Stimulated activated memory B cell treated with anti-CD40 and anti-IgM and Interleukin-4, amounts not matched to agents 10 μg/mL and 1 μg/mL and 100 μg/mL, for 72 hours (primary cell): ENCODE measurements around the gene XPO6.

Experiments used
- ATAC-seq: fragments of 150-1000 bp; cut with Tn5 transposase; 2 replicates; pipeline ENCODE4 v1.10.0; 2021
- H3K27ac Mint-ChIP-seq: one replicate; pipeline ENCODE4 v1.8.0; 2022; ENCODE audit warnings: mild to moderate bottlenecking, mixed read lengths
- H3K27me3 Mint-ChIP-seq: one replicate; pipeline ENCODE4 v1.8.0; 2022; ENCODE audit warnings: mixed read lengths
- H3K36me3 Mint-ChIP-seq: one replicate; pipeline ENCODE4 v1.8.0; 2022; ENCODE audit warnings: mixed read lengths
- H3K4me1 Mint-ChIP-seq: one replicate; pipeline ENCODE4 v1.8.0; 2022; ENCODE audit warnings: mixed read lengths
- H3K4me3 Mint-ChIP-seq: one replicate; pipeline ENCODE4 v1.8.0; 2022; ENCODE audit warnings: mild to moderate bottlenecking, moderate library complexity, mixed read lengths
- H3K9me3 Mint-ChIP-seq: one replicate; pipeline ENCODE4 v1.8.0; 2022; ENCODE audit warnings: mixed read lengths

Gene XPO6

DNA sequence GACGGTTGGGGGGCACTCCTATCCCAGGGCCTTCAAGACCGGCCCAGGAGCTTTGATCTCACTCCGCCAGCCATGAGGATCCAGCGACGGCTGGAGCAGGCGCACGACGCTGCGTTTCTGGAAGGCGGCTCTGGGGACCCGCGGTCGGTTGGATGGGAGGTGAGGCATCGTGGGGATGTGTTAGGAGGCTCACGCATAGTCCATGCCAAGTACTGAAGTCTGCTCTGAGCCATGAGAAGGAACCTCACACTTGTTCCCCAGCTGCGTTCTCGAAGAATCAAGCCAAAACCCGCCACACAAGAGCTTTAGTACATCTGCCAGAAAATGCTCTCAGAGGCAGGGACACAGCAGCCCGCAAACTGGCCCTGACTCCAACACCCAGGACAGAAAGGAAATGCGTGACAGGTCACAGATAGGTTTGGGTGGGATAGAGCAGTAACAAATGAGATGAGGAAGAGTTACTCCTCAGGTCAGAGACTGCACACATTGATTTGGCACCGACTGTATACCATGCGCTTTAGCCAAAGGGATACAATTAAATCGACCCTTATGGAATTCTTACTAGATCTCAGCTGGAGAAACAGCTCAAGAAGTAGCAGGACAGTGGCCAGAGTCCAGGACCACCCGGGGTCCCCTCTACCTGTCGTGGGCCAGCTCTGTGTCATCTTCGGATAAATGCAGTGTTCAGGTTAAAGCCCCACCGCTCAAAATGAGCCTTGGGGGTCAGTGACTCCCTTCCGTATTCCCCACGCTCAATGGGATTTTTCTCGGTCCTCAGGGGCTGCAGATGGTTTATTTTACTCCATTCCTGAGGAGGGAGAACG, 141.6 kb downstream of the XPO6 start:
- peaks cover 9% of the 10 kb centered on the region for H3K9me3 Mint-ChIP-seq
- H3K36me3 Mint-ChIP-seq, result no peaks in the 10 kb centered on the region
- ATAC-seq, result no peak
- no peak overlapping the region for H3K27ac Mint-ChIP-seq
- H3K4me1 Mint-ChIP-seq, result no peaks in the 10 kb centered on the region
- peaks cover 21% of the 10 kb centered on the region for H3K27me3 Mint-ChIP-seq
- no peak overlapping the region for H3K4me3 Mint-ChIP-seq

DNA sequence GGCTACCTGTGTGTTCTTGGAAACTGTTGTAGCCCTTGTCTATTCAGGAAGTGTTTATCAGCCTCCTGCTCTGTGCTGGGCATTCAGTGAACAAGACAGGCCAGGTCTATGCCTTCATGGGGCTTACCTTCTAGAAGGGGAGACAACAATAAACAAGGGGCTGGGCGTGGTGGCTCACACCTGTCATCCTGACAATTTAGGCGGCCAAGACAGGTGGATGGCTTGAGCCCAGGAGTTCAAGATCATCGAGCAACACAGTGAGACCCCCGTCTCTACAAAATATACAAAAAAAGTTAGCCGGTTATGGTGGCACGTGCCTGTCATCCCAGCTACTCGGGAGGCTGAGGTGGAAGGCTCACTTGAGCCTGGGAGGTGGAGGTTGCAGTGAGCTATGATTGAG, 142.8 kb downstream of the XPO6 start:
- H3K36me3 Mint-ChIP-seq, result no peaks in the 10 kb centered on the region
- H3K9me3 Mint-ChIP-seq, result peaks cover 9% of the 10 kb centered on the region
- H3K4me3 Mint-ChIP-seq, result no peak overlapping the region
- H3K27ac Mint-ChIP-seq, result no peak overlapping the region
- no peaks in the 10 kb centered on the region for H3K4me1 Mint-ChIP-seq
- no peak for ATAC-seq
- peaks cover 28% of the 10 kb centered on the region for H3K27me3 Mint-ChIP-seq

DNA sequence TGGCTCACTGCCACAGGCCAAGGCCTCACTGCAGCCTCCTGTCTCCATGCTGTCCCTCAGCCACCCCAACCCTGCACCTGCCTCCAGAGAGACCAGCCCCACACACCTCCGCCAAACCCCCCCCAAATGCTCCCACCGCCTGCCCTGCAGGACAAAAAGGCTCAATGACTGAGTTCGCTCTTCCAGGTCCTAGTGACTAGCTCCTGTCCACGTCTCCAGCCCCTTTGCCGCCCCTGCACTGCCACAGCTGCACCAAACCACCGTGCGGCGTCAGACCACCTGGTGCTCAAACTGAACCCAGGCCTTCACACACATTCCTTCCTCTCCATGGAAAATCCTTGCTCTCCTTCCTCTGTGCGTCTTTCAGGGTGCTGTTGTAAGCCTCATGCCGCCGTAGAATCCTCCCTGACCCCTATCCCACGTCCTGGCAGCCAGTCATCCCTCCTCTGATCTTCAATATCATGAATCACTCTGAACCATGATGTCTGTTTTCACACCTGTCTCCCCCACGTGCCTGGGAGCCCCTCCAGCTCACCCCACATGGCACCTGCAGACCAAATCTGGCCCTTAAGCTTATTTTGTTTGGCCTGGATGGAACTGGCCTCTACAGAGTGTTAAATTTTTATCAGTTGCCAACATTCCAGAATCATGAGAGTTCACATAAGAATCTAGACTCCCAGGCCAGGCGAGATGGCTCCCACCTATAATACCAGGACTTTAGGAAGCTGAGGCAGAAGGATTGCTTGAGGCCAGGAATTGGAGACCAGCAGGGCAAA, 144.0 kb downstream of the XPO6 start:
- Mint-ChIP-seq H3K4me1 (no peaks in the 10 kb centered on the region), H3K27me3 (peaks cover 29% of the 10 kb centered on the region), H3K4me3 (no peak overlapping the region), H3K36me3 (no peaks in the 10 kb centered on the region), H3K27ac (no peak overlapping the region), H3K9me3 (no peaks in the 10 kb centered on the region)
- no peak for ATAC-seq

DNA sequence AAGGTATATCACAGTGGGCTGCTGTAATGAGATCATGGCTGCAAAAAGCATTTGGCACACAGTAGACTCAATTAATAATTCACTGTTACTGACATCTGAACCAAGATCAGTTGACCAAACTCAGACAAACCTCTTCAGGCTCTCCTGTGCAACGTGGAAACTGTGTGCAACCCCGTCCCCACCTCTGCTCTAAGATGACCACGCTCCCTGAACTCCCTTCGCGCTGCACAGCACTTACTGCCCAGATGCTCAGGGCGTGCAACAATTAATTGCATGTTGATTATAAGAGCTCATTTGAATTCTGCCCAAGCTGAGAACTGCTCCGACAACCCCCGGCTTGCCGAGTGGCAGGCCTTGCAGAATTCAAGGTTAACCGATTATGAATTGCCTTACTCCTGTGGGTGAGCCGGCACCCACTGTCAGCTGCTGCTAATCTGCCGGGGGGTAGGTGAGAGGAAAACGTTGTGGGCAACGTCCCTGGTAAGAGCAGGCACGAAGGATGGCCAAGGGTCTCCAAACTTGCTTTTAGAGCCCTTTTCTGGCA, 147.0 kb downstream of the XPO6 start:
- Mint-ChIP-seq H3K9me3 (no peaks in the 10 kb centered on the region), H3K4me3 (no peak overlapping the region), H3K27me3 (peaks cover 59% of the 10 kb centered on the region), H3K27ac (no peak overlapping the region), H3K4me1 (peaks cover 6% of the 10 kb centered on the region), H3K36me3 (no peaks in the 10 kb centered on the region)
- ATAC-seq, result no peak

DNA sequence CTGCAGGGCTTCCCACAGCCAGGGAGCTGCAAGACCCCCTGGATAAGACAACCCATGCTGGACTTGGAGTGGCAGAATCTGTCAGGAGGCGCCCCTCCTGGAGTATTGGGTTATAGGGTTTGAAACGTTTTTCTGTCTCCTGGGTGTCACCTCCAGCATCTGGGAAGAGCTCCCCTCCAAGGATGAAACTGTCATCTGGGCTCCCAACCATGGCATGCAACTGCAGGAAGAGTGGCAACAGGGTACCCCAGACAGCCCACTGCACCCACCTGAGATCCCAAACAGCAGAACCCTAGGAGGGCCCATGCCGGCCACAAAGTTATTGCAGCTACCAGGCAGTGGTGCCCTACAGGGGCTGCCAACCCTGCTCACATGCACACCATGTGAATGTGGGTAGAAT, 147.6 kb downstream of the XPO6 start:
- Mint-ChIP-seq H3K4me3 (no peak overlapping the region), H3K4me1 (peaks cover 6% of the 10 kb centered on the region), H3K27me3 (peaks cover 65% of the 10 kb centered on the region), H3K36me3 (no peaks in the 10 kb centered on the region), H3K9me3 (no peaks in the 10 kb centered on the region), H3K27ac (no peak overlapping the region)
- ATAC-seq, result no peak

DNA sequence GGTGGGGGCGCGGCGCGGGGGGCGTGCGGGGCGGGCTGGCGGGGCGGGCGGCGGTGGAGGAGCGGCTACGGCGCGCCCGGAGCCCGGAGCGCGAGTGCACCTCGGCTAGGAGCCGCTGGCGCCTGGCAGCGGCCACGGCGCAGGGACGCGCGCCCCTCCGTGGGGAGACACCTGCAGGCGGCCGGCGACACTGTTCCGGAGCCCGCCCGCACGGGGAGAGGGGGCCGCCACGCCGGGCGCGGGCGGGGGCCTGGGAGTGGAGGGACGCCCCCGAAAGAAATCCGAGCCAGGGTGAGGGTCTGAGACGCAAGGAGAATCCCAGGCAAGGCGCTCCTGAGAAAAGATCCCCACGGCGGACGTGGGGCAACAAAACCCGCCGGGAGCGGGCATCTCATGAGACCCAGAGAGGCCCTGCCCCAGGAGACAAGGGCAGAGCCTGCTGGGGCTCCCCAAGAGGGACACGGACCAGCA, 148.1 kb downstream of the XPO6 start, which contains the start of gene GSG1L:
GSG1L (minus strand) TSS at position 124 of the 471 bp plus-strand sequence. CDS start 290 bp downstream, outside the sequence.
- Mint-ChIP-seq H3K4me3 (peak within 1 kb of the TSS; percentile 73), H3K4me1 (peaks cover 6% of the 10 kb centered on the region), H3K9me3 (no peaks in the 10 kb centered on the region), H3K36me3 (no peaks in the 10 kb centered on the region), H3K27ac (no peak within 1 kb of the TSS), H3K27me3 (peaks cover 70% of the 10 kb centered on the region)
- no peak for ATAC-seq

DNA sequence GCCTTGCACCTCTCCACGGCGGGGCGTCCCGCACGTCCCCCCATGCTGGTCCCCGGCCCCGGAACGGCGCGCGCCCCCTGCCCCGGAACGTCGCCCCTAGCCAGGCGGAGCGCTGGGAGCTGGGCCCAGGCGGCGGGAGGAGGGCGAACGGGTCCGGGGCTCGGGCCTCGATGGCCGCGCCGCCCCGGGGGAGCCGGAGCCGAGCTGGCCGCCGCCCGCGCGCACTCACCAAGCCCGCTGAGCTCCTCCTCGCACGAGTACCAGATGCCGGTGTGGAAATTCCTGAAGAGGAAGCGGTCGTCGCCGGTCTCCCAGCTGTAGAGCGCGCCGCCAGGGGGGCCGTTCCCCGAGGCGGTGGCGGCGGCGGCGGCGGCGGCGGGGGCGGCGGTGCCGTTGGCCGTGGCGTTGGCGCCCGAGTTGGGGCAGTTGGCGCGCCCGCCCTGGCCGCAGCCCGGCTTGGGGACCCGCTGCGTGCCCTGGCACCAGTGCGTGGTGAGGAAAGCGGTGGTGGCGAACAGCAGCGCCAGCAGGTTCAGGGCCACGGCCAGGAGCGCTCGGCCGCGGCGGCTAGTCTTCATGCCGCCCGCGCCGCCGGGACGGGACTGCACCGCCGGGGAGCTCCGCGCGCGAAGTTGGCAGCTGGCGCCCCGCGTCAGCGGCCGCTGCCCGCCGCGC, 148.8 kb downstream of the XPO6 start:
- Mint-ChIP-seq H3K9me3 (no peaks in the 10 kb centered on the region), H3K27ac (no peak overlapping the region), H3K4me1 (peaks cover 6% of the 10 kb centered on the region), H3K4me3 (no peak overlapping the region), H3K36me3 (no peaks in the 10 kb centered on the region), H3K27me3 (peaks cover 77% of the 10 kb centered on the region)
- no peak for ATAC-seq

DNA sequence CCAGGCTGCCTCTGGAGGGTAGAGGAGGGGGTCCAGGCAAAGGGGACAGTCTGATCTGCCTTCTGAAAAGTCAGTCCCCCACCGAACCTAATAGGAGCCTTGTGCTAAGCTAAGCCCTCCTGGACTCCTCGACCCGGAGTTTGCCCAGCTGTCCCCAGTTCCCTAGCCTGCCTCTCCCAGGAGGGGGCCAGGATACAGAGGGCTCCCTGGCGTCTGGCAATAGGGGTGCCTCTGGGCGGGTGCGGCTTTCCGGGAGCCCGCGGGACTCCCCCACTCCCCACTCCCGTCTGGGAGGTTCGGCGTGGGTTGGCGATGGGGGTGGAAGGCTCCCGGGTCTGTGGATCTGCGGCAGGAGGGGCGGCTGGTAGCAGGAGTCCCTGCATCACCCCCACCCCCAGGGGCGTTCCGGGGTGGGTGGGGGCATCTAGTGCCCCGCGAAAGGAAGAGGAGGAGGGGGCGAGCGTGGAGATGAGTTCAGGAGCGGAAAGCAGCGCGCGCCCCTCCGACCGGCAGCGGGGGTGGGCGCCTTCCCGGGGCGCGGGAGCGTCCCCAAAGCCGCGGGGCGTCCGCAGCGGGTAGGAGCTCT, 149.4 kb downstream of the XPO6 start:
- ATAC-seq, result no peak
- Mint-ChIP-seq H3K36me3 (no peaks in the 10 kb centered on the region), H3K4me1 (peaks cover 6% of the 10 kb centered on the region), H3K27ac (no peak overlapping the region), H3K4me3 (peak overlapping the region; percentile 73), H3K9me3 (no peaks in the 10 kb centered on the region), H3K27me3 (peaks cover 79% of the 10 kb centered on the region)

DNA sequence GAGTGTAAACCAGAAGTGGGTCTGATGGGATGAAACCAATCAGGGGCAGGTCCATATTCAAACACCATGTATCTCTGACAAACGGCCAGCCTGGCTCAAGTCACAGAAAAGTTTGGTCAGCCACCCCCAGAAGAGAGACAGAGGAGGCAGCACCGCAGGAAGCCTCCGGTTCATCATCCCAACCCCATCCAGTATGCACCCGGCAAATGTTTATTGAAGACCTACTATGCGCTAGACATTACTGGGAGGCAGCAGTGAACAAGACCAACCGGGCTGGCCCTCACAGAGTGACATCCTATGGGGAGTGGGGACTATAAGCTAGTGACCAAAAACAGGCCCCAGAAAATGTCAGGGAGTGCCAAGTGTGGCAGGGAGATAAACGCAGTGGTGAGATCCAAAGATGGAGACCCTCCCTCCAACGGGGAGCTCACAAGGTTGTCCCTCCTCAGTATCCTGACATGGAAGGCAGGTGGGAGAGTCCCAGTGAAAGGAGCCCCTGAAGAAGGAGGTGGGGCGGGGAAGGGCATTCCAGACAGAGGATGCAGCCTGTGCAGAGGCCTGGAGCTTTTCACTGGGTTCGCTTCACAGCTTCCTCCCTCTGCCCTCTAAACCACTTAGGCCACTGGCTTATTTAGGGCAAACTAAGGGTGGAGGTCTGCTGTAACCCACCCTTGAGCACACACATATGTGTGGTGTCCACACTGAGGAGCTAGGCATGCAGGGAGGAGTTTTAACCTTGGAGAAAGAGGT, 150.2 kb downstream of the XPO6 start:
- H3K9me3 Mint-ChIP-seq, result no peaks in the 10 kb centered on the region
- peaks cover 81% of the 10 kb centered on the region for H3K27me3 Mint-ChIP-seq
- no peak overlapping the region for H3K4me3 Mint-ChIP-seq
- no peak for ATAC-seq
- no peaks in the 10 kb centered on the region for H3K36me3 Mint-ChIP-seq
- peaks cover 6% of the 10 kb centered on the region for H3K4me1 Mint-ChIP-seq
- H3K27ac Mint-ChIP-seq, result no peak overlapping the region

DNA sequence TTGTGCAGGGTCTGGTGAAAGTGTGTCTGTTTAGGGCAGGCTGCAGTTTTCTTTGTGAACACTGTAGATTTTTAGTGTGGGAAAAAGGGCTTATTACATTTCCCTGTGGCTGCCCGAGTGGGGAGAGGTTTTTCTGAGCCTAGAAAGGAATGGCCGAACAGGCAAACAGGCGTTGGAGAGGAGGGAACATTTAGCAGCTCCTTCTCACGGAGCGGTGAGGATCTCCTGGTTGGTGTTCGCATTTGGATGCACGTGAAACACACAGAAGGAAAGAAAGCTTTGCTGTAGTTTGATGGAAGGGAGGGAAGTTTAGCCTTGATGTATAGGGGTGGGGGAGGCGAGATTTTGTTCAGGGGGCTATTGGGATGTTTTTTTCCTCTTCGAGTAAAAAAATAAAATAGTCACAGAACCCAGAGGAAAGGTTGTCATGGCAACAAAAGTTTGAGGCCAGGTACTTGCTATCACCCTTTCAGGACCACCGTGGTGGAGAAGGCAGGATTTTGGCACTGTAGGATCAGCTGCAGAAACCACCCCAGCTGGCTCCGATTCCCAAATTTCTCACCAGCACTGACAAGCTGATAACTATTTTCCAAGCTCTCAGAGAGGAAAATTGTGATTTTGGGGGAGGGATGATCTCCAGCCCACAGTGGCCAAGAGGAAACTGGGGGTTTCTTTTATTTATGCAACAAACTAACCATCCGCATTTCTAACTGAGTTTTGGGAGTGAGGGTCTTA, 151.8 kb downstream of the XPO6 start:
- no peak overlapping the region for H3K27ac Mint-ChIP-seq
- no peak overlapping the region for H3K4me3 Mint-ChIP-seq
- H3K4me1 Mint-ChIP-seq, result peaks cover 6% of the 10 kb centered on the region
- H3K9me3 Mint-ChIP-seq, result no peaks in the 10 kb centered on the region
- no peak for ATAC-seq
- peaks cover 69% of the 10 kb centered on the region for H3K27me3 Mint-ChIP-seq
- H3K36me3 Mint-ChIP-seq, result no peaks in the 10 kb centered on the region

DNA sequence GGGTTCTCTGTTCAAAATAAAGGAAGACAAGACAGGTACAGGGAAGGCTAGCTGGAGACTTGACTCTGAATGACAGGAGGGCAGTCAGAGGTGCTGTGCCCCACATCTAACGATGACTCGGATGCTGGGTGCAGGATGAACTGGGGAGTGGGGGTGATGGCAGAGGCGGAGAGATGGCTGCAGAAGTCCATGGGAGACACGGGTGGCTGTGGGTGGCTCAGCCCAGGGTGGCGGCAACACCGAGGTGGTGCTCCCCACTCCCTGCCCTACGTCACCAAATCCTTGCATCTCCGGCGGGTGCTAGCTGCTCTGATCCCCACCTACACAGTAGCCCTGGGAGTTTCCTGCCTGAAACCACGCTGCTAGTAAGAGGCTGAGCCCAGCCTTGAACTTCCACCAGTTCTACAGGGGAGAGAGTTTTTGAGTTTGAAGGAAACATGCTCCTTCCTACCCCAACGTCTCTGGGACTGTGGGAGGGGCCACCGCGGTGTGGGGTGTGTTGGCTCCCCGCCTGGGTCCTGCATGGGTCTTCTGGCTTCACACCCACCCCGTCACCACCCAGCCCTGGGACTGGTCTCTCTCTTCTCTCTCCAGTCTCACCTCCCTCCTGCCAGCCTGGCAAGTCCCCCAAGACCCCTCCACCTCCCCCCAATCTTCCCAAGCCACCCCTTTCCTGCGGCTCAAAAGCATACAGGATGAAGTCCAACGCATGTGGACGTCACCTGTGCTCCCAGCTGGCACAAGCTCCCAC, 152.8 kb downstream of the XPO6 start:
- Mint-ChIP-seq H3K27ac (no peak overlapping the region), H3K4me1 (peaks cover 6% of the 10 kb centered on the region), H3K27me3 (peaks cover 66% of the 10 kb centered on the region), H3K36me3 (no peaks in the 10 kb centered on the region), H3K4me3 (no peak overlapping the region), H3K9me3 (no peaks in the 10 kb centered on the region)
- ATAC-seq, result no peak

DNA sequence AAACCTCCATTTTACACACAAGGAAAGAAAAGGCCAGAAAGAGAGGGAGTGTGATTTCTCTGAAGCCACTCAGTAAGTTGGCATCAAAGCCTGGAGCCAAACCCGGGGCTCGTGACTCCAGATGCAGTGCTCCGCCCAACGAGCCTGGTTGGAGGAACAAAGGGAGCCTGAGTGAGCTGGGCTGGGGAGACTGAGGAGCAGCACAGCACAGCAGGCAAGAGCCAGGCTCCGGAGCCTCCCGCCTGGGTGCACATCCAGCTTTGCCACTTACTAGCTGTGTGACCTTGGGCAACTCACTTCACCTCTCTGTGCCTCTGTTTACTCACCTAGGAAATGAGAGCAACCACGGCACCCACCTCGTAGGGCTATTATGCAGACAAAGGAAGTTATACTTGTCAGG, 153.8 kb downstream of the XPO6 start:
- Mint-ChIP-seq H3K36me3 (no peaks in the 10 kb centered on the region), H3K27me3 (peaks cover 75% of the 10 kb centered on the region), H3K9me3 (no peaks in the 10 kb centered on the region), H3K4me1 (peaks cover 6% of the 10 kb centered on the region), H3K27ac (no peak overlapping the region), H3K4me3 (no peak overlapping the region)
- ATAC-seq, result no peak

DNA sequence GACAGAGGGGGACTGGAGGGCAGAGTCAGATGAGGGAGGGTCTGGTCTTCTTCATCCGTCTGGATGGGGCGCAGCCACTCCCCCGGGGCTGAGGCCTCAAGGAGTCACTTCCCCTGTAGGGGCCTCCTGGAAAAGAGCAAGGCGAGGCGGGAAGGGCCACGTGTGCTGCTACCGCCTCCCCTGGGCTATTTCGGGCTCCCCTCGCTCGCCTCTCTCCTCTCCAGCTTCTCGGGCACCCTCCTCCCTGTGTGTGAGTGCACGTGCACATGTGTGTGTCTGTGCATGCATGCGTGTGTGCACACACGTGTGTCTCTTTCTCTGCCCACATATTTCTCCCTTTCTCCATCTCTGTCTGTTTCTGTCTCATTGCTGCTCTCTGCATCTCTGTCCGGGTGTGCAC, 158.3 kb downstream of the XPO6 start:
- no peaks in the 10 kb centered on the region for H3K9me3 Mint-ChIP-seq
- peaks cover 31% of the 10 kb centered on the region for H3K27me3 Mint-ChIP-seq
- no peaks in the 10 kb centered on the region for H3K4me1 Mint-ChIP-seq
- ATAC-seq, result no peak
- H3K36me3 Mint-ChIP-seq, result no peaks in the 10 kb centered on the region
- H3K4me3 Mint-ChIP-seq, result no peak overlapping the region
- H3K27ac Mint-ChIP-seq, result no peak overlapping the region
